SH-SY5Y (cell line): ENCODE results near the gene CKS1B.

Experiments used
- GATA2 ChIP-seq: IDR thresholded peaks from 2 replicates; pipeline ENCODE4 v1.6.1; 2011; ENCODE audit warnings: mild to moderate bottlenecking, low read depth, low read length
- GATA3 ChIP-seq: IDR thresholded peaks from 2 replicates; pipeline ENCODE4 v1.6.1; 2011; ENCODE audit warnings: low read depth, mild to moderate bottlenecking, low read length, moderate library complexity

The CKS1B gene

DNA sequence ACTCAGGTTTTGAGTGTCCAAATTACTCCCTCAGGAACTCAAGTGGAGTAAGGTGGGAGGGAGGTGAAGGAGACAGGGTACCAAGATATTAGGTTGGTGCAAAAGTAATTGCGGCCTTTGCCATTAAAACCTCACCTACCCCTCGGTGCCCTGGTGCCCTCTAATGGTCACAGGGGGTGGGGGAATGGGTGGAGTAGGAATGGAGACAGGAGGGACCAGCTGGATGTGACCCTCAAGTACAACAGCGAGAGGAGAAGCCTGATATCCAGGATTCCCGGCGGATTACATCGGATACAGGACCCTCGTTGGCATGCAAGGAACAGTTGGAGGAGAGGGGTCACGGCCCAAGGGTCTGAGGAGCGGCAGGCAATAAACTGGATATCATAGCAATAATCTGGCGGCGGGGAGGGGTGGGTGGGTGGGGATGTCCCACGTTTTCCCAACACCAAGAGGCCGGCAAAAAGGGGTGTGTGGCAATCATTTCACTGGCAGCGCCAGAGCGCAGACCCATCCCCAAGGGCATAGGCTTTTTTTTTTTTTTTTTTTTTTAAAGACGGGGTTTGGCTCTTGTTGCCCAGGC lies 23.8 kb downstream of the CKS1B start:
- TF ChIP-seq GATA3 (no peak), GATA2 (no peak)

DNA sequence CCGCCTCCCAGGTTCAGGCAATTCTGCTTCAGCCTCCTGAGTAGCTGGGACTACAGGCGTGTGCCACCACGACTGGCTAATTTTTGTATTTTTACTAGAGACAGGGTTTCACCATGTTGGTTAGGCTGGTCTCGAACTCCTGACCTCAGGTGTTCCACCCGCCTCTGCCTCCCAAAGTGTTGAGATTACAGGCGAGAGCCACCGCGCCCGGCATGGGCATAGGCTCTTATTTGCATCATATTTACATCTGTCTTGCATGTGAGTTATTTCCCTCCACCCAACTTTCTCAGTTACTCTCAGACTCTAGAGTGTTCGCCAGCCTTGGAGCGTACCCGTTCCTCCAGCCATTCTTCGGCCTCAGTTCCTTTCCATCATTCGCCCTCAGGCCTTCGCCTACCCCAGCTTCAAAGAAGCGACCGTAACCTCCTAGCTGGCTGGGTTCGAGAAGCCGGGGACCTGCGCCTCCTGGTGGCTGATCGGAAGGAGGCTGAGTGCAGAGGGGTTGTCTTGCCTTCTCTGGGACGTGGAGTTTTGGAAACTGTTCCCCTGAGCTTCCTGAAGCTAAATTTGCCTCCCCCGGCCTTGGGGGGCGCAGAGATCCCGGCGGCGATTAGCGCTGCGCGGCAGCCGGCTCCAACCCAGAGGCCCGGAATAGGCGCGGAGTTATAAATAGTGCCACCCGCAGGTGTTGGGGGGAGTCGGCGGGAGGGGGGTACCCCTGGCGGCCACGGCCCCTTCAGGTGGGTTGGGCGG lies 24.5 kb downstream of the CKS1B start:
- TF ChIP-seq GATA2: peak; percentile 92
- TF ChIP-seq GATA3: no peak

DNA sequence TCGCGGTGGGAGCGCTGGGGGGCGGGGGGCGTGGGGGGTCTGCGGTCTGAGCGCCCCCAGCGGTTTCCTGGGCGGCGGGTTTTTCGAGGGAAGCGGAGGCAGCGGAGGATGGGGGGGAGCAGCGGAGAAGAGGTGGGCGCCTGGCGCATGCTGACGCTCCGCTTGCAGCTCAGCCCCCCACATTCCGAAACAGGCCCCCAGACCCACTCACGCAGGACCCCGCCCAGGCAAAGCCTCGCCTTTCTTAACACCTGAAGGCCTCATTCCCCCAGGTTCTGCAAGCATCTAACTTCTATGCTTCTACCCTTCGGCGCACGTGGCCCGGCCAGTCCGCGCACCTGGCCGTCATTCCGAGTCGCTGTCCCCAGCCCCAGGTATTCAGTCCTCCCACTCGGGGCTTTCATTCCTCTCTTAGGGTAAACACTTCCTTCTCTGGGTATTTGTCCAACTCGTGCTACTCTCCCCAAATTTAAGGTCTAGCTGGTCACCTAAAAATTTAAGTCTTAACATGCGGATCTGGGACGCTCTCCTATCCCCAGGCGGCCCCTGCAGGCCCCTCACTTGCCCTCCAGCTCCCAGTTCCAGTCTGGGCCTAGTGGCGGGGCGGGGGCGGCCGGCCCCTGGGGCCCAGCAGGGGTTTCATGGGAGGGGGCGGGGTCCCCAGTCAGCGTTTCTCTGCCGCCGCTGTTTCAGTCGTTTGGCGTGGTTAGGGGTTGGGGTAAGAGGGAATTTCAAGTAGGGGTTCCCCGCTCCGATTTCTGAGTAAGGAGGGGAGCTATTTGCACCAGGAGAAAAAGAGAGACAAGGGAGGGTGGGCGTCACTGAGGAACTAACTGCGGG lies 25.3 kb downstream of the CKS1B start:
- no peak for TF ChIP-seq GATA3
- no peak for TF ChIP-seq GATA2

DNA sequence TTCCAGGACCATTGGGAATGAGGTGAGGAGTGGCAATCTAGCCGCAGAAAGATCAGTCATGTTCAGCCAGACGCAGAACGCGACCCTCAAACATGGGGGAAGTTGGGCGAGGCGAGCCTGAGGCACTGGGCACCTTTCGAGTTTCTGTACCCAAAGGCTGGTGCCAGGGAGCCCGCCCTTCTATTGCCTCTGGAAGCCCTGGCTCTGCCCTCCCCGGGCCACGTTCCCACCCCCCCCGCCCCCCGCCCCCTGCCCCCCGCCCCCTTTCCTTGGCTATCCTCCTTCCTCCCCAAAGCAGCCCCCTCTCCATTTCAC lies 25.9 kb downstream of the CKS1B start:
- no peak for TF ChIP-seq GATA2
- TF ChIP-seq GATA3: no peak

DNA sequence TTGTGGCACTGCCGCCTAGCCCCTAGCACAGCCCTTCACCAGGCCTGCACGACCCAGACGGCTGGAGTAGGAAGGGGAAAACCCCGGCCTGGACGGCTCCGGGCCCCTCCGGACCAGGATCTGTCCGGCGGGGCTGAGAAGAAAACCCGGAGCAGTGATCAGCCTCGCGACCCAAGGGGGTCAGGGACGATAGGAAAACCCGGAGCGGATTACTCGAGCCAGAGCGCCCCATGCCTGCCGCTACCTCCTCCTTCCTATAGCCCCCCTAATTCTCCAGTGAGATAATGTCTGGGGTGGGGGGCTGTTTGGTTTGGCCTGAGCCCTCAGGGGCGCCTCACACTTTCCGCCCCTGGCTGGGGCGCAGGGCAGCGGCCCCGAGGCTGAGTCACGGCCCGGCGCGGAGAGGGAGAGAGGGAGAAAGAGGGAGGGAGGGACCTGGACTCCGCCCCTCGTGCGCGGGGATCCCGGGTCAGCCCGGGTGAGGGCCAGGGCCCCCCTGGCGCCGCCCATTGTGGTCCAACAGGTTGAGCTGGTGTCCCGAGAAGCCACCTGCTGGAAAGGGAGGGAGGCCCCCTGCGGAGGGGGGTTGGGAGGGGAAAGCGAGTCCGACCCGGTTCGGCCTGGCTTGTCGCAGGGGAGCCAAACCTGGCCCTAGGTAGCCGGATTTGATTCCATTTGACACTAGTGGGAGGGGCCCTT lies 26.4 kb downstream of the CKS1B start:
- TF ChIP-seq GATA2 (0 out of 2 replicates have a peak, but pooled peaks have one; percentile 24), GATA3 (no peak)

DNA sequence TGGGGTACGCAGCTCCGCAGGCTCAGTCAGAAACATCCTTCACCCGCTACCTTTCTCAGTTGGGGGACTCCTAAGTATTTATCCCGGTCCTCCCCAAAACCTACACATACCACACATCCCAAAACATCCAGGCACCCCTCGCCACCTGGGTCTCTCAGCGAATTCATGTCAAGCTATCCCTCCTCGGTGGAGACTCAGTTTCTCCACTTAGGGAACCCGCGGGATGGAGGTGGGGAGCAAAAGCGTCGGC lies 26.9 kb downstream of the CKS1B start:
- TF ChIP-seq GATA2 (no peak), GATA3 (no peak)

DNA sequence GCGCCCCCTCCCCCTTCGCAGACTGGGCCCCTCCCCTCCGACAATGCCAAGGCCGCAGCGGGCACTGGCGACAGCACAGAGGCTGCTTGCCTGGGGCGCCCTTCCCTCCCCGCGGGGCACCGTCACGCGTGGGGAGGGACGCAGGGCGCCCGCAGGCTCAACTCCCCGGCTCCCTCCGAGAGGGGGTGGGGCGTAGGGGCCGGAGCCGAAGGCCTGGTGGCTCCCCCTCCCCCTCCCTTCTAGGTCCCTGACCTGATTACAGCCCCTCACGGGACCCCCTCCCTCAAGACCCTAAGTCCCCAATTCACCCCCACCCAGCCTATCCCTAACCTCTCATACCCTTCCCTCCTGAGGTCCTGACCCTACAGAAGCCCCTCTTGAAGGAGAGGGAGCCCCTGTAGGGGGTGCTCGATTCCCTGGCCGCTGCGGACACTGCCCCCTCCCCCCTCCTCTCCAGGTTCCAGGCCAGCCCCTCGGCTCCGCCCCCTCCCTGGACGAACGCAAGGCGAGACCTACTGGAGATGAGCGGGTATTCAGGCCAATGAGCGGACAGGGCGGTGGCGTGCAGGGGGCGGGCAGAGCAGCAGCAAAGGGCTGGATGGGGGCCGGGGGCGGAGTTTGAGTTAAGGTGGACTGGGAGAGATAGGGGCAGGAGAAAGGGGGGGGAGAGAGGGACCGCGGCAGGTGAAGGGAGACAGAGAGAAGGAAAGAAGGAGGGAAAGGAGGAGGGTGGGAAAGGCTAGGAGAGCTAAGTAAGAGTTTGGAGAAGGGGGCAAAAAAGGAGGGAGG lies 27.4 kb downstream of the CKS1B start:
- TF ChIP-seq GATA2: no peak
- TF ChIP-seq GATA3: no peak

DNA sequence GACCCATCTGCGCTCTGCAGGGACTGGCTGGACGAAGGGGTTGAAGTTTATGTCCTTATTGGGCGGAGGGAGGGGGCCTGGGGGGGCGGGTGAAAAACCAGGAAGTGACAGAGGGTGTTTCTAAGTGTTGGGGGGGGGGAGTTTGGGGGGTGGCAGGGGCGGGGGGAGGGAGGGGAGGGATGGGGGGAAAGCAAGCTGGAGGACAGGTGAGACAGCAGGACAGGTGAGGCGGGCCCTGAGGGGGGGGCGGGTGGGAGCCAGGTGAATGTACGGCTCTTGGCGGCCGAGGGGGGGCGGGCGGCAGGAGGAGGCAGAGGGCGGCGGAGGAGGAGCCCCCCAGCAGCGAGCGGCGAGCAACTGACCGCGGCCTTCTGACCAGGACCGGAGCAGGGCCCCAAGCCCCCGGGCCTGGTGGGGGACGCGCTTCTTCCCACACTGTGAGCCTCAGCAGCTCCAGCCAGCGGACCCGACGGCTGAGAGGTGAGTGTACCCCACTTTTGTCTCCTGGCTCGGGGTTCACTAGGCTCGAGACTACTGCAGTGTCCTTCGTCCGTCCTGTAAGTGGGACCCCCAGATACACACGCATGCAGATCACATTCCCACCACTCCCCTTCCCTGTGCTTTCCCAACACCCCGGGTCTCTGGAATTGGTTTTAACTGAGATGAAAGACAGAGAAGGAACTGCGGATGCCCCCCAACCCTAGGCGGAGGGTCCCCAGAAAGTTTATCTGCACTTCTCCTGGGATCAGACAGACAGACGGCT lies 28.2 kb downstream of the CKS1B start, which contains the start of gene ZBTB7B:
TSS of gene ZBTB7B (plus strand) at position 339 of the 763 bp plus-strand sequence. CDS start 11,859 bp downstream, outside the sequence.
- TF ChIP-seq GATA3: no peak
- TF ChIP-seq GATA2: no peak

DNA sequence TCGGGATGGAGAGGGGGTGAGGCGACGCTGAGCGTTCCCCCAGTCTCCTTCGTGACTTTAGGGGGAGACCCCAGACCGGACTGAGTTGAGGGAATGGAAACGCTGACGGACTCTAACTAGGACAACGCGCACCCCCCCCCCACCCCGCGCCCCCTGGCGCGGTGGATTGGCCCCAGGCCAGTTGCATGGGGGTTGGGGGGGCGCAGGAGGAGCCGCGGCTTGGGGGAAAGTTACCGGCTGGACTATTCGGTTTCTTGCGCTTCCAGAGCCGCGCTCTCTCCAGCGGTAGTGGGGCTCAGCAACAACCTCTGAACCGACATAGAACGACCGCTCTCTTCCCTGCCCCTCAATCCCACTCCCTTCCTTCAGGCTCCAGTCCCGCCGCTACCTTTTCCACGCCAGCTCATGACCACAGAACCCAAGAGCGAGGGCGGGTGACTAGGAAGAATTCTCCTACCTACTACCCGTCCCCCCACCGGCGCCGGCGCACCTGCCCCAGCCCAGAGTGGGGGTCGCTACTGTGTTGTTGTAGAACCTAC lies 28.8 kb downstream of the CKS1B start:
- TF ChIP-seq GATA2: no peak
- no peak for TF ChIP-seq GATA3

DNA sequence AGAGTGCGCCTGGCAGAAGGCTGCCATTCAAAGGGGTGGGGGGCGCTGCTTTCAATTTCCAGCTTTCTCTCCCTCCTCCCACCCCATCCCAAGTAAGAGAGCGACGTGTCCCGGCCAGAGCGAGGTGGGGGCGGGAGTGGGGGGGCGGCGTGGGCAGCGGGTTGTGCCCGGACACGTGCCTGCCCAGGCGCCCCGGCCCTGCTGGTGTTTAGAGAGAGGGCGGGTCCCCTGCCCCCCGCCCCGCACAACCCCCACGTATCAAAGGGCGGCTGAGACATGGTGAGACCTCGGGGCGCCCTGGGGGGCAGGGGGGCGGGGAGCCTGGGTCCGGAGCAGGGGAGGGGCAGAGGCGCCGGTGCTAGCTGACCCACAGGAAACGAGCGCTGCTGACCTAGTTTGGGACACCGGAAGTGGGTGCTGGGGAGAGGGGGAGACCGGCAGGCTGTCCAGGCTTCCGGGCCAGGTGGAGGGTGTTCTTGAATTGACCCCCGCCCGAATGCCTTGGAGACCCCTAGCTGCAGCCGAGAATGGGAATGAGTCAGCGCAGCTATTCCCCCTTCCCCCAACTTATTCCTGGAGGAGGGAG lies 29.4 kb downstream of the CKS1B start:
- TF ChIP-seq GATA2: no peak
- TF ChIP-seq GATA3: no peak

DNA sequence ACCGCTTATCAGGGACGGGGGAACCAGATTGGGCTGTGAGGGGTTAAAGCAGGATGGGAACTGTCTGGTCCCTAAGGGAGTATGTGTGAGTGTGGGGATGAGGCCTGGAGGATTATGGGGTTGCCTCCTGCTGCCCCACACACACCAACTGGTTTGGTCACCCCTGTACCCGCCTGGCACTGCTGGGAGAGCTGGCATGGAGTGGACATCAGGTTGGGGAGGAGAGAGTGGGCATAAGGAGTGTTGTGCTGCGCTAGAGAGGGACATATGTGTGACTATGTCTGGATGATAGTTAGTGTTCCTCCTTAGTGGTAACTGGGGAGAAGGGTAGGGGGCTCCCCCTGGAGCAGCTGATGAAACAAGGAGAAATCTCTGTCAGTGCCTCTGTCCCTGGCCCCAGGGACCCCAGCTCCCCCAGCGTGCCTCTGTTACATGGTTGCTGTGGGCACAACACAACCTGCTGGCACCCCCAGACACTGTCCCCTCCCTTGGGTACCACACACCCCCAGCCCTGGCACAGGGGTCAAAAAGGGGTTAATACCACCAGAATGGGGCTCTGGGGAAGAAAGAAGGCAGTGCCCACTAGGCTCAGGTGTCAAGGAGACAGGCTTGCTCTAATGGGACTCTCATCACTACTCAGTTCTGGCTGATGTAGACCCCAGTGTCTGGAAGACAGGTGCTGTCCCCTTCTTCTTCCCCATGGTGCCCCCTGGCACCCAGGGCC lies 30.0 kb downstream of the CKS1B start:
- TF ChIP-seq GATA3: no peak
- no peak for TF ChIP-seq GATA2

DNA sequence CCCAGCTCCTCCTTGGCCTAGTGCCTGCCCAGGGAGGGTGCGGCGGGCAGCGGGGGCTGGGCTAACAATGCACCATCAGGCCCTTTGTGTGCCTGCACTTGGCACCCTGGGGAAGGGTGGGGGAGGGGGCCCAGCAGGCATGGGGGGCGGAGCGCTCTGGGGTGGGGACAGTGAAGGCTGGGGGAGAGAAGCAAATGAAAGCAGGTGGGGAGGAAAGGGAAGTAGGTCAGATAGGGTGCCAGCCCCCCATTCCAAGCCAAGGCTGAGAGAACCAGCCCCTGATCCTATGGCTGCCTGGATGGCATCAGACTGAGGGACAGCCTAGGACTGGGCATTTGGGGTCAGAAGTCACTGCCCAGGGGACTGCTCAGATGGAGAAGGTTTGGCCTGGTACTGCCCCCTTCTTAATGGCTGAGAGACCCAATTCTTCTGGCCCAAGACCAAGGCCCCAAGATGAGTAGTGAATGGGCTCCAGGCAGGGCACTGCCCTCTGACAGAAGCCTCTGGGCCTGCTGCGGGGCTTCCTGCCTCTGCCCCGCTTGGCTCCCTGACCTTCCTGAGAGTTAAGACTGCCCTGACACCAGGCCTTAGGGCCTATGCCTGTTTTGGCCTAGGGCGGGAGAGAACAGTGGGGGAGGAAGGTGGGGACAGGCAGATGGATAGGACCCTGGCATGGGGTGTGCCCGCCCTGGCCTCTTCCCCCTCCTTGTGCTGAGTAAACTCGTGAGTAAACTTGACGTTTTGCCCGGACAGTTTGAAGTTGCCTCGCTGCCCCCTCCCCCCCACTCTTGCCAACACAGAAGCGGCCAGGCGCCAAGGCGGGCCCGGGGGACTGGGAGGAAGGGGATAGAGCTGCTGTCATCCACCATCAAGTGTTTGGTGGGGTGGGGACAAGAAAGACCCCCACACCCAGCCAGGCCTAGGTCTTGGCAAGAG lies 30.9 kb downstream of the CKS1B start:
- TF ChIP-seq GATA2: no peak
- TF ChIP-seq GATA3: no peak
